Sigmoid colon (tissue), 4 donors: ENCODE data around the gene PAX5.

Experiments used
- CTCF ChIP-seq, 4 experiments: fragments of 450-650 bp in 3 of 4; fragments of 200-600 bp in 1 of 4; IDR thresholded peaks; one replicate each; pipeline ENCODE4 v1.5.1; 2016 to 2019; ENCODE audit warnings: antibody characterized with exemption in 4 of 4, mild to moderate bottlenecking in 3 of 4, moderate library complexity in 2 of 4
- EP300 ChIP-seq, 4 donors: sonication (generic); formaldehyde crosslinking; IDR thresholded peaks; one replicate each; pipeline ENCODE4 v1.6.1; 2017; ENCODE audit warnings: antibody characterized with exemption in 4 of 4
- POLR2A ChIP-seq, 2 donors: fragments of 450-650 bp; IDR thresholded peaks; one replicate each; pipeline ENCODE4 v1.6.1; 2016; ENCODE audit warnings: antibody characterized with exemption in 2 of 2, mild to moderate bottlenecking in 2 of 2, moderate library complexity in 2 of 2

- TF ChIP-seq CTCF (IDR thresholded peaks at IDR 0.05), result no peak
- no peak for TF ChIP-seq POLR2A (IDR thresholded peaks at IDR 0.05)
- no peak for TF ChIP-seq EP300 (IDR thresholded peaks at IDR 0.05)
Measured at GRCh38 chr9:36848946-36849345, 185.1 kb downstream of the PAX5 start.
